Smooth muscle cell of the brain vasculature (primary cell): ENCODE data around the gene WNT10A.

ENCODE experiments used
- DNase-seq: peaks from one replicate; pipeline ENCODE4 v3.0.0-alpha.2; 2012; ENCODE audit warnings: low read depth, low spot score

The WNT10A gene

DNA sequence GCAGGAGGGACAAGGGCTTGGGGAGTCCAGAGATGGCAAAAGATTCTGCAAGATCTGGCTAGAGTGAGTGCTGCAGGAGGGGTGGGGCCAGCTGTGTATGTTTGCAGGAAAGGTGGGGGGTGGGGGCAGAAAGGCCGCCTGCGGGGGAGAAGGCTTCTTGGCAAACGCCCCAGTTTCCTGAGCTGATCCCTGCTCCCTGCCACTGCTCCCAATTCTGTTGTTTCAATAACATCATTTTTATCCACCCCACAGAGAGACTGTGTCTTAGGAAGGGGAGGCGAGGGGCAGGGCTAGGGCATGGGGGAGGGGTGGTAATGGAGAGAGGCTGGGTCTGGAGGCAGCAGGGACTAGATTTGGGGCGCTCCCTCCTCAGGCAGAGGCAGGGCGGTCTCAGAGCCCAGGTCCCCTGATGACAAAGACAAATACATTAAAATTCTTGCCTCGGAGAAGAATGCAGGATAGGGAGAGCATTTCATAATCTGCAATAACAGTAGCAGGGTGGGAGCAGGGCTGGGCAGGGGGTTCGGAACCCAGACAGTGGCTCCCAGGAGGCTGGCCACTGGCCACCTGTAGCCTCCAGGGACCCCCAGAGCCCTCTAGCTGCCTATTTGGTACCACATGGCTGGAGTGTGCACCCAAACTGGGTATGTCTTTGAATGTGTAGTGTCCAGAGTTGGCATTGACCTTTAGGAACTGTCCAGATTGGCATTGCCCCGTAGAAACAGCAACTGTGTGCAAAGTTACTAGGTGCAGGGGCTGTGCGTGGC lies 23.1 kb upstream of the WNT10A start:
- DNase-seq: no peak

DNA sequence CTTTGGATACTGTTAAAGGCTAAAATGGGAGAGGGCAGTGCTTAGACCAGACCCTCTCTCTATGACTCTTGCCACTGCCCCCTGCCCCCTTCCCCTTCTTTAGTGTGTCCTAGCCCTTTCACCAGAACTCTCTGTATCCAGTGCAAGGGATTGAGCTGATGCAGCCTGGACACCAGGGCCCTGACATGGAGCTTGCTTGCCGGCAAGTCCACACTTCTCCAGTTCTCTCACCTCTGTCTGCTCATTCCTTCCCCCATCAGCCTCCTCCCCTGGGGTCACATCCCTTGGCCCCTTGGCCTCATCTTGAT lies 22.6 kb upstream of the WNT10A start:
- no peak for DNase-seq

DNA sequence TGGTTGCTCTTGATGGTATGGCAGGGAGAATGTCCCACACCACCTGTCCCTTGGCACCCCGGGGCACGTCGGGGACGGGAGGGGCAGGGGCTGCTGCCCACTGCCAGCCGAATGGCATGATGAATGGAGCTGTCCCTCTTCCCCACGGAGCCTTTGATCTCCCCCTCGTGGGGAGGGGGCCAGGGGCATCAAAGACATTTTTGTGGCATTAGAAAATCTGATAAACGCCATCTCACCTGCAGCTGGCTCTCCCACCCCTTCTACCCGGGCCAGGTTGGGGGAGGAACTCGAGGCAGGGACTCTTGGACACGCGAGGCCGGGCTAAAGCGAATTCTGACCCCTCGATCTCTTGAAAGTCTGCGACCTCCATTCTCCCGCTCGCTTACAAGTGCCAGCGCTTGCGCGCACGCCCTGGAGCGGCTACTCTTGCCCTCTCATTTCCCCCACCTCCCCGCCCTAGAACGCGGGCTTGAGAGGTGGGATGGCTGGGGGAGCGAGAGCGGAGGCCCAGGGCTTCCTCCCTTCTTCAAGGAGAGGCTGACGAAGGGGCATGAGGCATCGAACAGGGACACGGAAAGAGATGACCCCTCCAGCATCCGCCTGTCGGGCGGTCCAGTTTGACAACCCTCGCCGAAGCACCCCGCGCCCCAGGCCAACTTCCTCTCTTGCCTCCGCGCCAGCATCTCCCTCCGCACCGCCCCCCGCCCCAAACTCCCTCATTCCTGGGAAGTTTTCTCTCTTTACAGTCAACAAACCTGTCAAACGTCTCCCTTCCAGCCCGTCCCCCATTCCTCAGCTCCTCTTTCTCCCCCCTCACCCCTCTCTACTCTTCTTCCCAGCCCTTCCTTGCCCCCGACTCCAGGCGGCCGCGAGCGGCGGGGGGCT lies 21.7 kb upstream of the WNT10A start:
- no peak for DNase-seq

DNA sequence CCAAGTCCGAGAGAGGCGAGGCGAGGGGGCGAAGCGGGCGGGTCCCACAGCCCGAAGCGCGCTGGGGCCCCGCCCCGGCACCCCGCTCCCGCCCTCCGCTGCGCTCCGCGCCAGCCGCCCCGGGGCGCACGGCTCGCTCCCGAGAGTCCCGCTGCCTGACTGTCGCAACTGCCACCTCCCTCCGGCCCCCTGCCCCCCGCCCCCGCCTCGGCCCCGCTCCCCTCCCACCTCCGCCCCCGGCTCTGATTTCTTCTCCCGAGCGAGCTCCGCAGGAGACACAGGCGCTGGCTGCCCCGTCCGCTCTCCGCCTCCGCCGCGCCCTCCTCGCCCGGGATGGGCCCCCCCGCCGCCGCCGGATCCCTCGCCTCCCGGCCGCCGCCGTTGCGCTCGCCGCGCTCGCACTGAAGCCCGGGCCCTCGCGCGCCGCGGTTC lies 21.1 kb upstream of the WNT10A start, which contains the start of gene WNT6:
Gene WNT6, plus strand, starts transcription at position 250 of the 432 bp plus-strand sequence. CDS start 233 bp downstream, outside the sequence.
- DNase-seq: no peak

DNA sequence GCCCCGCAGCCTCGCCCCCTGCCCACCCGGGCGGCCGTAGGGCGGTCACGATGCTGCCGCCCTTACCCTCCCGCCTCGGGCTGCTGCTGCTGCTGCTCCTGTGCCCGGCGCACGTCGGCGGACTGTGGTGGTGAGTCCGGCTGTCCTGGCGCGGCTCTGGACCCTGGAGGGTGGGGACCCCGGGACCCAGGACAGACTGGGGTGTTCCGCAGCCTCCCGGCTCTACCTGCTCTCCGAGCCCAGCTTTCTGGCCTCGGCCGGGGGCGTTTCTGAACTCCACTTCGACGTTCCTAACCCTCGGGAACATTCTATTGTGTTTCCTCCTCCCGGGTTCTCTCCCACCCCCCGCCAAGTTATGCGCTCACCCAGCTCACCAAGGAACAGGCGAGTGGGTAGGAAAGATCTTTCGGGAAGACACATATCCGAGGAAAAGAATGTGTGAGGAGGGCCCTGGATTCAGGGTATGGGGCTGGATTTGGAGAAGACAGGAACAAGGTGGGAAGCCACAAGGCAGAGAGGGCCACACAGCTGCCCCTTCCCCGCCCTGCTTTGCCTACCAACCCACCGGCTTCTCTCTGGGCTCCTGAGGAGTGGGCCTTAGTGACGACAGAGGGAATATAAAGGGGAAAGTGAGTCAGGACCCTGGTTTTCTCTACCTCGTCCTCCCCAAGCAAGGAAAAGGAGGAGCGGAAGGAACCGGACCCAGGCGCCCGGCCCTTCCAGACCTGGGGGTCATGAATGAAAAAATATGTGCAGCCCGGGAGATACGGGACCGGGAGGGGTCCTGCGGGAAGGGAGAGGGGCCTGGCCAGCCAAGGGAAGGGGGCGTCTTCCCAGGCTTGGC lies 20.4 kb upstream of the WNT10A start:
- no peak for DNase-seq

DNA sequence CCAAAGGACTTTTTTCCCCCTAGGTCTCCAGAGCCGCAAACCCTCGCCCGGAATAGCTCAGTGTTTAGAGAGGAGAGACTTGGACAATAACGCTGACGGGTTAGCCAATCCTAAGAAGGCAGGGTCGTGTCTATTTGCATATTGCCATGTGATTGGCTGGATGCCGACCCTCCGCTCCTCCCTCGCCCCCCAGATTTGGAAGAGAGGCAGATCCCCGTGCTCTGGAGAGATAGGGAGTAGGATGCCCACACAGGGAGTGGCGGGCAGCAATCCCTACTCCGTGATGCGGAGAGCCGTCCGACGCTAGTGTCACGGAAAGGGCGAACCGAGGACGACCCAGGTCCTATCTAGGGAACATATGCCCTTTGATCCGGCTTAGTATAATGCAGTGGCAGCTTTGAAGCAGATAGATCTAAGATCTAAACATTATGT lies 19.7 kb upstream of the WNT10A start:
- no peak for DNase-seq

GRCh38 chr2:218861645-218862318 lies 18.9 kb upstream of the WNT10A start:
- no peak for DNase-seq

DNA sequence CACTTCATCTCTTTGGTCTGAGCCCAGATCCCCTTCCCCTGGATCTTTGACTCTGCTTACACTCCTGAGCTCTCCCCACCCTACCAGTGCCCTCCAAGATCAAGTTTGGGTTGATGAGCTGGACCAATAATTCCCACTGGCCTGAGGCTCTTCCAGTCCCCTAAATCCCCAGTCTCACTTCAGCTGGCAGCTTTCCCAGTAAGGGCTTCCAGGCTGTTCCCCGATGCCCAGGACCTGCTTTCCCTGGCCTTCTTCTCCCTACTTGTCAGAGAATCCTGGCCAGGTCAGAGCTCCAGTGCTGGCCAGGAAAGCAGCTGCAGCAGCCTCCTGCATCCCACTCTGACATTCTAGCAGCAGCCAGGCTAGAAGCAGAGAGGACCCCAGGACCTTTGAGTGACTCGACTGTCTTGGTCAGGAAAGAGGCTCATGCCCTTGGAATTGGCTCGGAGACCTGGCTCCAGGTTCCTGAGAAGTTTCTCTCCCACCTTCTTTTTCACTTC lies 17.6 kb upstream of the WNT10A start:
- no peak for DNase-seq

DNA sequence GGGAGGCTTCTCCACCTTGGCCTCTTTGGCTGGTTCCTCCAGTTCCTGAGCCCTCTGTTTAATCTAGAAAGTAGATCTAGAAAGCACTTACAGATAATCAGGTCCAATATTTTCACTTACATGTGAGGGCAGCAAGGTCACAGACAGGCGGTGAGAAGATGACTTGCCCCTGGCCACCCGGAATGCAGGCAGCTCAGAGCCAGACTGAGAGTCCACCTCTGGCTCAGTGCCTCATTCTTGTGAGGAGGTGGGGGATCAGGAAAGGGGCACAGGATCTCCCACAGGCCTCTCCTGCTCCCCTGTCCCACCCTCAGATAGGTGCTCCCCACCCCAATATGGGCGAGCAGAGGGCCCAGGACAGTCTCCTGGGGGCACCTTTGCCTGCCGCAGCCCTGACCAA lies 15.3 kb upstream of the WNT10A start:
- no peak for DNase-seq

GRCh38 chr2:218865999-218866398 lies 14.7 kb upstream of the WNT10A start:
- DNase-seq: no peak

- no peak for DNase-seq
Observed at GRCh38 chr2:218867900-218868299, 12.8 kb upstream of the WNT10A start.

GRCh38 chr2:218869064-218869463 lies 11.6 kb upstream of the WNT10A start:
- no peak for DNase-seq

GRCh38 chr2:218870984-218871344 lies 9.7 kb upstream of the WNT10A start:
- no peak for DNase-seq

GRCh38 chr2:218871345-218872302 lies 9.0 kb upstream of the WNT10A start:
- no peak for DNase-seq

- no peak for DNase-seq
Observed at GRCh38 chr2:218872645-218873358, 7.8 kb upstream of the WNT10A start.

GRCh38 chr2:218873359-218874194 lies 7.1 kb upstream of the WNT10A start:
- no peak for DNase-seq

- DNase-seq: no peak
Observed at GRCh38 chr2:218875692-218876246, 4.9 kb upstream of the WNT10A start.

GRCh38 chr2:218876562-218877219 lies 4.0 kb upstream of the WNT10A start:
- peak; percentile 39 for DNase-seq
